HuH-7 (cell line): ENCODE results near the gene CATSPERE.
"Not testable (repeated sequence)": the region's sequence is repeated elsewhere in the genome, so short reads cannot be mapped to it uniquely, and the experiment has no call there.

Experiments used
- DNase-seq: peaks from one replicate; pipeline ENCODE4 v3.0.0; 2011; ENCODE audit warnings: low spot score

CATSPERE gene

DNA sequence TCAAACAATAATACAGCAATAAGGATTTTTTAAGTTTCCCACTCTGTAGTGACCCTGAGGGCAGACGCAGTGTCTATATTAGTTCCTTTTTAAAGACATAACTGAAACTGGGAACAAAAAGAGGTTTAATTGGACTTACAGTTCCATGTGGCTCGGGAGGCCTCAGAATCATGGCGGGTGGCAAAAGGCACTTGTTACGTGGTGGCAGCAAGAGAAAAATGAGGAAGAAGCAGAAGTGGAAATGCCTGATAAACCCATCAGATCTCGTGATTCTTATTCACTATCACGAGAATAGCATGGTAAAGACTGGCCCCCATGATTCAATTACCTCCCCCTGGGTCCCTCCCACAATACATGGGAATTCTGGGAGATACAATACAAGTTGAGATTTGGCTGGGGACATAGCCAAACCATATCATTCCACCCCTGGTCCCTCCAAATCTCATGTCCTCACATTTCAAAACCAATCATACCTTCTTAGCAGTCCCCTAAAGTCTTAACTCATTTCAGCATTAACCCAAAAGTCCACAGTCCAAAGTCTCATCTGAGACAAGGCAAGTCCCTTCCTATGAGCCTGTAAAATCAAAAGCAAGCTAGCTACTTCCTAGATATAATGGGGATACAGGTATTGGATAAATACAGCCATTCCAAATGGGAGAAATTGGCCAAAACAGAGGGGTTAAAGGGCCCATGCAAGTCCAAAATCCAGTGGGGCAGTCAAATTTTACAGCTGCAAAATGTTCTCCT, 205.8 kb downstream of the CATSPERE start:
- not testable (repeated sequence) for DNase-seq

DNA sequence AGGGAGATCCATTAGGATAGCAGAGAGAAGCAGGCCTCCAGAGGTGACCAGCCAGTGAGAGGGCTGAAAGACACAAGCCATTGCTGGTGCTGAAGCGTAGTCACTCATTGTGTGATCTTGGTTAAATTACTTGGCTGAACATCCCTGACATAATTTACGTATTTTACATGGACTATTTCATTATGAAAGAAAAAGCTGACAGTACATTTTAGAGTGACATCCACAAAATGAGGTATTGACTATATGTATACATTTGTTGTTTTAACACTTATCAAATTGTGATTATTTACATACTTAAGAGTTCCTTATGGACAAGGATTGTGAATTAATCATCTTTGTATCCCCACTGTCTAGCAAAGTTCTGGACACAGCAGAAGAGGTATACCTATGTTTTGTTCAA, 206.7 kb downstream of the CATSPERE start:
- DNase-seq, result no peak

DNA sequence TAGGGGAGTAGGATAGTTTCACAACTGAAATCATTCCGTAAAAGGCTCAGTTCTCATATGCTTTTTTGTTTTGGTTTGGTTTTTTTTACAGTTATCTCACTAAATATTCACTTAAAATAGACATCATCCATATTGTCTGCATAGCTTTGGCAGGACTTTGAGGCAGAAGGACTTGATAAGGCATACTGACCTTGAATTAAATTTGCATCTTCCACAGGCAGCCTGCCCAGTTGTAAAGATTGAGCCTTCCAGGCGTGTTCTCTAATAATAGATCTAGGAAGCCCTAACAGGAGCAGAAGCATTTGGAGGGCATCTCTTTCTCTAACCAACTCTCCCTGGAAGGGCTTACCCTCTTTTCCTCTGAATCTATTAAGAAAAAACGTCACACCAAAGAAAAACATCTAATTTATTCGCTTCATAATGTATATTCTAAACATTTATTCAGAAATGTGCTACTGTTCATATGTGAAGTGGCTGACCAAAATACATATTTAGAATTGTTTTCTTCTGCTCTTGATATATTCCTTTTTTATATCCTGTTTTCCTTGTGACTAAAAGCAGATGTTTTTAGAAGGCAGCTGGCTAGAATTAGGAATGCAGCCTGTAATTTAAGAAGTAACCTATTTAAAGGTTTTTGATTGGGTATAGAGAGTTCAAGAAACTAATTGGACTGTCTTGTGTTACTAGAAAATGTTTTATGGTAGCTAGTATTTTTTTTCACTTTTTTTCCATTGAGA, 212.0 kb downstream of the CATSPERE start:
- DNase-seq, result no peak

DNA sequence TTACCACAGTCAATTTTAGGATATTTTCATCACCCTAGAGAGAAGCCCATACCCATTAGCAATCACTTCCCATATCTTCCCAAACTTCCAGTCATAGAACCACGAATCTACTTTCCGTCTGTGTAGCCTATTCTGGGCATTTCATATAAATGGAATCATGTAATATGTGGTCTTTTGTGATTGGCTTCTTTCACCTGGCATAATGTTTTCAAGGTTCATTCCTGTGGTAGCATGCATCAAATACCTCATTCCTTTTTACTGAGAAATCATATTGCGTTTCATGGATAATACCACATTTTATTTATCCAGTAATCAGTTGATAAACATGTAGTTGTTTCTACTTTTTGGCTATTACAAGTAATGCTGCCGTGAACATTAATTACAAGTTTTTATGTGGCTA, 213.4 kb downstream of the CATSPERE start:
- no peak for DNase-seq

DNA sequence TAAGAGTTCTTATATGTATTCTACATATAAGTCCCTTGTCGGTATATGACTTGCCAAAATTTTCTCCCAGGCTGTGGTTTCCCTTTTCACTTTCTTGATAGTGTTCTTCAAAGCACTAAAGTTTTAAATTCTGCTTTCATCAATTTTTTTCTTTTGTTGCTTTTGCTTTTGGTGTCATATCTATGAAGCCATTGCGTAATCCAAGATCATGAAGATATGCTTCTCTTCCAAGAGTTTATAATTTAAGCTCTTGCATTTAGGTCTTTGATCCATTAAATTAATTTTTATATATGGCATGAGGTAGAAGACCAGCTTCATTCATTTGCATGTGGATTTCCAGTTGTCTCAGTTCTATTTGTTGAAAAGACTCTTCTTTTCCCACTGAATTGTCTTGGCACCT, 214.1 kb downstream of the CATSPERE start:
- DNase-seq, result no peak

DNA sequence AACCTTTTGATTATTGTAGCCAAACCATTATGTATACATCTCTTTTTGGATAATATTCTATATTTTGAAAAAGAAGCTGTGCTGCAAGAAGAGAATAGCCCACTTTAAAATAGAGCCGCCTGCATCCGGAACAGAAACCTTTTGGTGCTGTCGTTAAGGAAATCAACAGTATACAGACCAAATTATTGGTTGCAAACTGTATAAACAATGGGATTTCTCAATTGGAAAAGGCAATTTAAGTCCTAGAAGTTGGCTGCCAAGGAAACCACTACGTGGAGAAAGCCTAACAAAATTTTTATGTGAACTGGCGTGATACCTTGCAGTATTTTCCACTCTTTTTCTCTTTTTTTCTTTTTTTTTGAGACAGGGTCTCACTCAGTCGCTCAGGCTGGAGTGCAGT, 217.6 kb downstream of the CATSPERE start:
- no peak for DNase-seq

DNA sequence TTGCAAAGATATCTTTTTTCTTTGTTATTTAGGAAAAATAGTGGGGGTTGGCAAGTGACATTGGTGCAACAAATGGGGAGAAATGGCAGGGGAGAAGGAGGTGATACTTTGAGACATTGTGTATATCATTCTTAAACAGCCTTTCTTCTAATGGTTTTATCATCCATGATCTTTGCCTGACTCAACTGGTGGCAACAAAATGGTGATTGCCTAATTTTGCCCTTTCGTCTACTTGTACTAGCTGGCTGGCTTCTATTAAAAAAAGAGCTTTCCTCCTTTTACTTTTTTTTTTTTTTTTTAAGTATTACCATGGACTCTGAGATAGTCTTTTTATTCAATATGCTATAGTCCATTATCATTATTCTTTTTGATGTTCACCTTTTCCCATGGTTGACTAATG, 219.6 kb downstream of the CATSPERE start:
- DNase-seq, result no peak

DNA sequence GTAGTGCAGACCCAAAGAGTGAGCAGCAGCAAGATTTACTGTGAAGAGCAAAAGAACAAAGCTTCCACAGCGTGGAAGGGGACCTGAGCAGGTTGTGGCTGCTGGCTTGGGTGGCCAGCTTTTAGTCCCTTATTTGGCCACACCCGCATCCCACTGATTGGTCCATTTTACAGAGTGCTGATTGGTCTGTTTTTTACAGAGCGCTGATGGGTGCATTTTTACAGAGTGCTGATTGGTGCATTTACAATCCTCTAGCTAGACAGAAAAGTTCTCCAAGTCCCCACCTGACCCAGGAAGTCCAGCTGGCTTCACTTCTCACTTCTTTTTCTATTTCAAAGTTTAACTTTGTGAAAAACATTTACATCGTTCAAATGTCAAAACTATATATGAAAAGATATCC, 221.0 kb downstream of the CATSPERE start:
- DNase-seq, result not testable (repeated sequence)
